Measurements from ENCODE around the gene PCDH8.
A peak's percentile ranks its signal among the peaks of the same experiment; 100 is the strongest.

PCDH8 gene

DNA sequence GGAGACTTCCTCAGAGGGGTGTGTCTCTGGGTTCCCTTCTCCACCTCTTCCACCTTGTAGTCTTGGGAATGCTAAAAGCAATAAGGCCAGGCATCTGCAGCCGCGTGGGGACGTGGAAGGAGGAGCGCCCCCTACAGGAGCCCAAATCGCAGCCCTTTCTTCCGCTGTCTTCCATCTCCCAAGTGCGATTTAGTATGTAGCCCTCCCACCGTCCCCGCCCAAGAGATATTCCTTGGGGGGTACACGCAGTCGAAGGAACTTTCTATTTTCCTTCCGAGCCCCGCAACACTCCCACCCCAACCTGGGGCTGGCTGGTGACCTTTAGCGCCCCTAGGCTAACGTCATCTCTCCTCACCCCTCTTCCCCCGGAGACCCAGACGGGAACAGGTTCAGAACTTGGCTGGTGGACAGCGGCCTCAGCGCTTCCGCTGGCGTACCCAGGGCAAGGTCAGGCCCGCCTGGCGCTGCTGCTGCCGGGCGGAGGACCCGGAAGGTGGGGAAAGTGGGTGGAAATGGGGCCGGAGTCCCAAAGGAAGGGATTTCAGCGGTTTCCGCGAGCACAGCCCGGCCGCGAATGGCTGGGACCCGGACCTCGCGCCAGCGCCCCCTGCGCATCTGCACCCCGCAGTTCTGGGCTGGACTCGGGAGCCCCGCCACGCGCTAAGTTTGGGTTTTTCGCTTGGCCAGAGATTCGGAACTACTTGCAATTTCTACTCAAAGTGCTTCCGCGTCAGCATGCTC is 2.1 kb upstream of the PCDH8 start:
- TF ChIP-seq, protein P1, sequence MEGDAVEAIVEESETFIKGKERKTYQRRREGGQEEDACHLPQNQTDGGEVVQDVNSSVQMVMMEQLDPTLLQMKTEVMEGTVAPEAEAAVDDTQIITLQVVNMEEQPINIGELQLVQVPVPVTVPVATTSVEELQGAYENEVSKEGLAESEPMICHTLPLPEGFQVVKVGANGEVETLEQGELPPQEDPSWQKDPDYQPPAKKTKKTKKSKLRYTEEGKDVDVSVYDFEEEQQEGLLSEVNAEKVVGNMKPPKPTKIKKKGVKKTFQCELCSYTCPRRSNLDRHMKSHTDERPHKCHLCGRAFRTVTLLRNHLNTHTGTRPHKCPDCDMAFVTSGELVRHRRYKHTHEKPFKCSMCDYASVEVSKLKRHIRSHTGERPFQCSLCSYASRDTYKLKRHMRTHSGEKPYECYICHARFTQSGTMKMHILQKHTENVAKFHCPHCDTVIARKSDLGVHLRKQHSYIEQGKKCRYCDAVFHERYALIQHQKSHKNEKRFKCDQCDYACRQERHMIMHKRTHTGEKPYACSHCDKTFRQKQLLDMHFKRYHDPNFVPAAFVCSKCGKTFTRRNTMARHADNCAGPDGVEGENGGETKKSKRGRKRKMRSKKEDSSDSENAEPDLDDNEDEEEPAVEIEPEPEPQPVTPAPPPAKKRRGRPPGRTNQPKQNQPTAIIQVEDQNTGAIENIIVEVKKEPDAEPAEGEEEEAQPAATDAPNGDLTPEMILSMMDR (IDR thresholded peaks at IDR 0.05) = no peak
- no peak for DNase-seq (ENCODE audit: low spot score)
- H3K27ac ChIP-seq = peak overlapping the region in 1 of 2 donors; percentile 31
- H3K4me3 ChIP-seq = peak overlapping the region; percentile 84

- no peak for DNase-seq (ENCODE audit: low spot score)
These were observed 1.6 kb upstream of the PCDH8 start for GRCh38 chr13:52850072-52850395.

DNA sequence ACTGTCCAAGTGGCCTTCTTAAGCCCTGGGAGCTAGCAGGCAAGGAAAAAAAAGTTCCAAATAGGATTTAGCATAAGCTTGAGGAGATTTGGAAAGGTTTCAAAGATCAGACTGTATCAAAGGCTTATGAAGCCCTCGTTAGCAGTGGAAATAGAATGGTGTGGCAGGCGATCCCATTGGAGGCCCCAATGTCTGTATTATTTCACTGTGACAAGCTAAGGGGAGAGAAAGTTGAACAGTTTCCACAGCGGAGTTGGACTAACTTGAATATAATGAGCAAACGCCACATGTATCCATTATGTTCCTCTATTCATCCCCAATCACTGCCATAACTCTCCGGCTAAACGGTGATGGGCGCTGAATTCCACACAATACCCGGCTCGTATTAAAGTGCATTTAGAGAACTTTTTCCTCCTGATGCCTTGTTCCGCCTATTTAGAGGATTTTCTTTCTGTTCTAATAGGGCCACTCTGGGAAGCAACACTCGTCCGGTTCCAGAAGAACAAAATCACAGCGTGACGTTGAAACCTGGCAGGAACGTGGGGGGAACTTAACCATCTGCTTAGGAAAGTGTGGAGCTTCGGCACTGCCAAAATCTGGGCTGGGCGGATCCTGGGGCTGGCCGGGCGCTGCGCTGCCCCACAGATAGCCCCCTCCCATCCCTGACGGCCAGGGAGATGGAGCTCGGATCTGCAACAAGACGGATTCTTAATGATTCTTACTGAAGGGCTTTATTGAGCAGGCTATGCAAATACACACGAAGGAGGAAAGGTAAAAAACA is 1.0 kb upstream of the PCDH8 start:
- Histone ChIP-seq H3K27ac (no peak overlapping the region), H3K4me3 (no peak overlapping the region)
- TF ChIP-seq, protein P1 (IDR thresholded peaks at IDR 0.05) = no peak
- DNase-seq (ENCODE audit: low spot score) = no peak

More at GRCh38 chr13:52850072-52850395, 1.6 kb upstream of the PCDH8 start:
- TF ChIP-seq, protein P1 (IDR thresholded peaks at IDR 0.05) = no peak
- H3K4me3 ChIP-seq = peak overlapping the region; percentile 84
- no peak overlapping the region for H3K27ac ChIP-seq

GRCh38 chr13:52847682-52848432 is 583 bp downstream of the PCDH8 start:
- H3K27ac ChIP-seq = no peak overlapping the region
- peak overlapping the region; percentile 20 for H3K4me3 ChIP-seq
- DNase-seq (ENCODE audit: low spot score) = no peak
- TF ChIP-seq, protein P1 (IDR thresholded peaks at IDR 0.05) = no peak

DNA sequence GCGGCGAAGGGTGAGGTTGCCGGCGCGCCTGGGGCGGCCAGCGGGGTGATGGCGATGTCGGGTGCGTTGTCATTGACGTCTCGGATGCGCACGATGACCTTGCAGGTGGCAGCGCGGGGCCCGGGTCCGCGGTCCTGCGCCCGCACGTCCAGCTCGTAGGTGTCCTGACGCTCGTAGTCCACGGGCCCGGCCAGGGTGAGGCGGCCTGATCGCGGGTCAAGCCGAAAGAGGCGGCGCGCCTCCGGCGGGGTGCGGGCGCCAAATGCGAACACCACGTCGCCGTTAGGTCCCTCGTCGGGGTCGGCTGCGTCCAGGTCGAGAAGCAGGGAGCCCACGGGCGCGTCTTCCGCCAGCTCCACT is 1.1 kb downstream of the PCDH8 start:
- TF ChIP-seq, protein P1 (IDR thresholded peaks at IDR 0.05) = no peak
- Histone ChIP-seq H3K27ac (no peak overlapping the region), H3K4me3 (peak overlapping the region; percentile 55)
- DNase-seq (ENCODE audit: low spot score) = no peak

DNA sequence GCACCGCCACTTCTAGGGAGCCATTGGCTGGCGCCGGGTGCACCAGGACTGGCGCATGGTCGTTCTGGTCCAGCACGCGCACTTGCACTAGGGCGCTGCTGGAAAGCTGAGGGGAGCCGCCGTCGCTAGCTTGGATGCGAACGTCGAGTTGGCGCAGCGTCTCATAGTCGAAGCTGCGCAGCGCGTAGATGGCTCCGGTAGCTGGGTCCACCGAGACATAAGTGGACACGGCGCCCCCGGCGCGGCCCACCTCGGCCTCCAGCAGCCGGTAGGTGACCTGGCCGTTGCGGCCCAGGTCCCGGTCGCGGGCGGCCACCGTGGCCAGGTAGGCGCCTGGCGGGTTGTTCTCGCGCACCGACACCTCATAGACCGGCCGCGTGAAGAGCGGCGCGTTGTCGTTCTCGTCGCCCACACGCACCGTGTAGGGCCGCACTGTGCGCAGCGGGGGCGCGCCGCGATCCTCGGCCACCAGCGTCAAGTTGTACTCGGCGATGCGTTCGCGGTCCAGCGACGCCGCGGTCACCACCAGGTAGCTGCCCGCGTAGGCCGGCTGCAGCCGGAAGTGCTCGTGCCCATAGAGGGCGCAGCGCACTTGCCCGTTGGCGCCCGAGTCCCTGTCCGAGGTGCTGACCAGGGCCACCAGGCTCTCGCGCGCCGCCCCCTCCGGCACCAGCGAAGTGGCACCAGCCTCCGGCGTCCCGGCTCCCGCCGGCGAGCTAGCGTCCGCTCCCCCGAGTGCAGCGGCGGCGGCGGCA is 1.7 kb downstream of the PCDH8 start:
- peak overlapping the region; percentile 55 for H3K4me3 ChIP-seq

More for the DNA sequence above, 1.7 kb downstream of the PCDH8 start:
- no peak for DNase-seq (ENCODE audit: low spot score)
- TF ChIP-seq, protein P1 (IDR thresholded peaks at IDR 0.05) = no peak
- H3K27ac ChIP-seq = no peak overlapping the region
